Naive thymus-derived CD4-positive, alpha-beta T cell (primary cell): ENCODE measurements around the gene XIST. TPM values are rescaled to one million over a fixed set of nuclear protein-coding genes. Genes with fewer than 3 reads are reported as not detected.
"Not testable (repeated sequence)": the region's sequence is repeated elsewhere in the genome, so short reads cannot be mapped to it uniquely, and the experiment has no call there.

Source experiments
- ATAC-seq: fragments of 150-1000 bp; cut with Tn5 transposase; 2 replicates; pipeline ENCODE4 v1.10.0; 2021; ENCODE audit warnings: mild to moderate bottlenecking, moderate library complexity
- CTCF ChIA-PET: fragments of 350-600 bp; sonication (Branson Sonifier 250); formaldehyde crosslinking; loops from one replicate; lab custom pipeline; 2021; ENCODE audit warnings: antibody characterized with exemption; lab: Charles Lee
- POLR2A ChIA-PET: fragments of 350-600 bp; sonication (Branson Sonifier 250); formaldehyde crosslinking; loops from one replicate; lab custom pipeline; 2021; ENCODE audit warnings: antibody characterized with exemption, inconsistent platforms; lab: Charles Lee
- DNase-seq, 9 donors: peaks; one replicate each; pipeline versions ENCODE4 v3.0.0 to v3.0.0-alpha.2; 2020 to 2022; ENCODE audit warnings: mixed read lengths in 1 of 9
- H3K27ac ChIP-seq: one replicate; pipeline ENCODE4 v1.7.0; 2013; ENCODE audit warnings: mild to moderate bottlenecking, low read depth, low read length, moderate library complexity
- H3K27me3 ChIP-seq, 2 donors: one replicate each; pipeline ENCODE4 v1.7.0; 2013; ENCODE audit warnings: low read length in 2 of 2, mild to moderate bottlenecking in 2 of 2, moderate library complexity in 2 of 2; ENCODE audit not compliant: control insufficient read depth in 2 of 2, insufficient read depth in 2 of 2
- H3K36me3 ChIP-seq, 3 experiments: 1 replicate in 2 of 3; 2 replicates in 1 of 3; pipeline ENCODE4 v1.7.0; 2013; ENCODE audit warnings: low read length in 3 of 3, mild to moderate bottlenecking in 3 of 3, moderate library complexity in 1 of 3; ENCODE audit not compliant: insufficient read depth in 3 of 3, control insufficient read depth in 2 of 3
- H3K4me1 ChIP-seq, 2 donors: one replicate each; pipeline ENCODE4 v1.7.0; 2013; ENCODE audit warnings: low read length in 2 of 2, mild to moderate bottlenecking in 2 of 2, moderate library complexity in 1 of 2; ENCODE audit not compliant: control insufficient read depth in 2 of 2, insufficient read depth in 2 of 2
- H3K4me3 ChIP-seq: 2 replicates; pipeline ENCODE4 v1.7.0; 2013; ENCODE audit warnings: mild to moderate bottlenecking, low read length
- H3K9me3 ChIP-seq, 3 experiments: 1 replicate in 2 of 3; 2 replicates in 1 of 3; pipeline ENCODE4 v1.7.0; 2013; ENCODE audit warnings: low read length in 3 of 3; ENCODE audit not compliant: control insufficient read depth in 2 of 3
- H3K27ac Mint-ChIP-seq, 9 donors: one replicate each; pipeline ENCODE4 v1.8.0; 2020 to 2022; ENCODE audit warnings: mixed read lengths in 9 of 9, mild to moderate bottlenecking in 8 of 9, moderate library complexity in 5 of 9, inconsistent platforms in 2 of 9
- H3K27me3 Mint-ChIP-seq, 5 donors: one replicate each; pipeline ENCODE4 v1.8.0; 2021 to 2022; ENCODE audit warnings: mixed read lengths in 5 of 5, mild to moderate bottlenecking in 1 of 5
- H3K36me3 Mint-ChIP-seq, 5 donors: one replicate each; pipeline ENCODE4 v1.8.0; 2020 to 2022; ENCODE audit warnings: mixed read lengths in 5 of 5, mild to moderate bottlenecking in 3 of 5, inconsistent platforms in 1 of 5
- H3K4me1 Mint-ChIP-seq, 7 donors: one replicate each; pipeline ENCODE4 v1.8.0; 2020 to 2022; ENCODE audit warnings: mixed read lengths in 7 of 7, mild to moderate bottlenecking in 3 of 7, inconsistent platforms in 1 of 7
- H3K4me3 Mint-ChIP-seq, 10 donors: one replicate each; pipeline ENCODE4 v1.8.0; 2020 to 2022; ENCODE audit warnings: mild to moderate bottlenecking in 10 of 10, mixed read lengths in 10 of 10, moderate library complexity in 6 of 10, inconsistent platforms in 2 of 10
- H3K9me3 Mint-ChIP-seq, 11 donors: one replicate each; pipeline ENCODE4 v1.8.0; 2020 to 2022; ENCODE audit warnings: mixed read lengths in 11 of 11, mild to moderate bottlenecking in 4 of 11, inconsistent platforms in 1 of 11, moderate library complexity in 1 of 11
- intact Hi-C, 2 donors: fragments of 100-400 bp; cut with micrococcal nuclease; formaldehyde crosslinking; loops; one replicate each; pipeline ENCODE4 v1.15.1; 2023
- polyA plus RNA-seq, 2 donors: library from polyadenylated mRNA; unstranded; fragments of 300-500 nt; fragmentation: Illumina TruSeq; gene quantifications; one replicate each; pipeline ENCODE4 v1.2.3, GENCODE V29; 2021
- total RNA-seq, 6 experiments: library from RNA in 5 of 6; stranded (reverse) in 5 of 6; gene quantifications; 1 replicate in 5 of 6; 2 replicates in 1 of 6; pipeline ENCODE4 v1.2.3 and lab custom pipeline; 2021 to 2026

Gene XIST
- total and polyA plus RNA-seq, 7 experiments from 2014 or later: 0.03 to 12.3 (median 9.0) TPM; not detected in 4

DNA sequence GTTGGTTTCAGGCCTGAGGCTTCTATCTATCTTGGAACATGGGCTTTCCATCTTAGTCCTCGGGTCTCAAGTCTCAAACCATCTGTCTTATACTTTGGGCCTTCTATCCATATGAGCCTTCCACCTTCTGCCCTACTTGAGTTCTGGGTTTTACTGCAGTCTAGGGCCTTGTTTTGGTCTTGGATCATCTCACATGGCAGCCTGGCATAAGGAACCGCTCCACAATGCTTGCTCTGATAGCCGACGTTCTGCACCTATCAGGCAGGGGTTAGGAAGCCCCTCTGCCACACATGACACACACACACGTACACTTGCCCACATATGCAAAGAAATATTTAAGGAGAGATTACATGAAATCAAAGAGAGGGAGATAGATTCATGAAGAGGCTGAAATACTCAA is 25.5 kb downstream of the XIST start:
- CTCF ChIA-PET: no interaction called here
- POLR2A ChIA-PET: no interaction called here

GRCh38 chrX:73825569-73825968 is 26.9 kb downstream of the XIST start:
- Histone ChIP-seq H3K27me3 (peaks cover 0 to 2% of the 10 kb centered on the region in 2 donors), H3K4me1 (no peaks in the 10 kb centered on the region), H3K36me3 (peaks cover 0 to 5% (median 0%) of the 10 kb centered on the region in 3 experiments), H3K27ac (no peak overlapping the region), H3K4me3 (no peak overlapping the region), H3K9me3 (no peaks in the 10 kb centered on the region)
- Mint-ChIP-seq H3K27ac (no peak overlapping the region), H3K4me1 (peaks cover 0 to 21% (median 0%) of the 10 kb centered on the region in 7 donors), H3K36me3 (peaks cover 0 to 53% (median 0%) of the 10 kb centered on the region in 5 donors), H3K4me3 (no peak overlapping the region), H3K27me3 (peaks cover 0 to 3% (median 0%) of the 10 kb centered on the region in 5 donors), H3K9me3 (peaks cover 0 to 3% (median 0%) of the 10 kb centered on the region in 11 donors)
- intact Hi-C loops: no loop called here
- ChIA-PET POLR2A (no interaction called here), CTCF (no interaction called here)
- DNase-seq (no peak), ATAC-seq (no peak)

More for the DNA sequence above, 25.5 kb downstream of the XIST start:
- no peak for ATAC-seq
- H3K27ac ChIP-seq: no peak overlapping the region
- Mint-ChIP-seq H3K27me3 (peaks cover 0 to 5% (median 0%) of the 10 kb centered on the region in 5 donors), H3K27ac (no peak overlapping the region), H3K36me3 (peaks cover 0 to 46% (median 0%) of the 10 kb centered on the region in 5 donors), H3K4me3 (no peak overlapping the region), H3K9me3 (peaks cover 0 to 1% (median 0%) of the 10 kb centered on the region in 11 donors), H3K4me1 (peaks cover 0 to 27% (median 0%) of the 10 kb centered on the region in 7 donors)
- H3K27me3 ChIP-seq: peaks cover 0 to 2% of the 10 kb centered on the region in 2 donors
- no peaks in the 10 kb centered on the region for H3K4me1 ChIP-seq
- DNase-seq: no peak
- intact Hi-C loops: no loop called here
- H3K4me3 ChIP-seq: no peak overlapping the region
- H3K9me3 ChIP-seq: no peaks in the 10 kb centered on the region
- H3K36me3 ChIP-seq: peaks cover 0 to 5% (median 0%) of the 10 kb centered on the region in 3 experiments

DNA sequence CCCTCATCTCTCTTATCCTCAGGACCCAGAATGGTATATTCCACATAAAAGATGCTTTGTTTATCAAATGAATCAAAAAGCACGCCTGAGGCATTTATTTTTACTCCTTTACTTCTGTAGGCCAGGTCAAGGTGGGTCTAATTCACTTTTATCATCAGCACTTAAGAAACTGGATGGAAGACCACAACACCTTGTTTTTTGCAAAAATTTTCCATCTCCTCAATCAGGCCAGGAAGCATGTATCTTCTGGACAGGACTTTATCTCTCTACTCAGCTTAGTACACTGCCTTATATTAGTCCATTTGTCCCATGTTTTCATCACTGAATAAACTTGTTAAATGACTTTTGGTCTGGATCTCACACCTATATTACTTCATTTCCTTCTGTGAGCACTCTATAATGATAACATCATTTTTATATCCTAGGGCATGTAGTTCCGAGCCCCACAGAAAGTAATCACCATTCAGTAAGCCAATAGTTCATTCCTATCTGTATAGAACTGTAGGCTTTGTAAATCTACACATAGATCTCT is 29.0 kb downstream of the XIST start:
- Histone ChIP-seq H3K4me3 (no peak overlapping the region), H3K4me1 (no peaks in the 10 kb centered on the region), H3K27me3 (peaks cover 0 to 2% of the 10 kb centered on the region in 2 donors), H3K27ac (no peak overlapping the region), H3K9me3 (no peaks in the 10 kb centered on the region), H3K36me3 (peaks cover 0 to 5% (median 0%) of the 10 kb centered on the region in 3 experiments)
- Mint-ChIP-seq H3K27me3 (peaks cover 0 to 3% (median 0%) of the 10 kb centered on the region in 5 donors), H3K4me1 (peaks cover 0 to 11% (median 0%) of the 10 kb centered on the region in 7 donors), H3K4me3 (no peak overlapping the region), H3K27ac (no peak overlapping the region), H3K36me3 (peaks cover 0 to 49% (median 0%) of the 10 kb centered on the region in 5 donors), H3K9me3 (peaks cover 0 to 3% (median 0%) of the 10 kb centered on the region in 11 donors)
- intact Hi-C loops: no loop called here
- ATAC-seq (no peak), DNase-seq (no peak)
- ChIA-PET POLR2A (no interaction called here), CTCF (no interaction called here)

GRCh38 chrX:73822775-73823174 is 29.7 kb downstream of the XIST start:
- ATAC-seq (no peak), DNase-seq (no peak)
- intact Hi-C loops: no loop called here
- Histone ChIP-seq H3K27ac (no peak overlapping the region), H3K36me3 (peaks cover 0 to 5% (median 0%) of the 10 kb centered on the region in 3 experiments), H3K4me1 (no peaks in the 10 kb centered on the region), H3K27me3 (peaks cover 0 to 2% of the 10 kb centered on the region in 2 donors), H3K4me3 (no peak overlapping the region), H3K9me3 (no peaks in the 10 kb centered on the region)
- H3K27me3 Mint-ChIP-seq: peaks cover 0 to 4% (median 0%) of the 10 kb centered on the region in 5 donors
- CTCF ChIA-PET: no interaction called here
- H3K4me1 Mint-ChIP-seq: peaks cover 0 to 7% (median 0%) of the 10 kb centered on the region in 7 donors
- no peak overlapping the region for H3K4me3 Mint-ChIP-seq
- H3K36me3 Mint-ChIP-seq: peaks cover 0 to 45% (median 0%) of the 10 kb centered on the region in 5 donors
- peaks cover 0 to 3% (median 0%) of the 10 kb centered on the region in 11 donors for H3K9me3 Mint-ChIP-seq
- POLR2A ChIA-PET: no interaction called here
- H3K27ac Mint-ChIP-seq: no peak overlapping the region

DNA sequence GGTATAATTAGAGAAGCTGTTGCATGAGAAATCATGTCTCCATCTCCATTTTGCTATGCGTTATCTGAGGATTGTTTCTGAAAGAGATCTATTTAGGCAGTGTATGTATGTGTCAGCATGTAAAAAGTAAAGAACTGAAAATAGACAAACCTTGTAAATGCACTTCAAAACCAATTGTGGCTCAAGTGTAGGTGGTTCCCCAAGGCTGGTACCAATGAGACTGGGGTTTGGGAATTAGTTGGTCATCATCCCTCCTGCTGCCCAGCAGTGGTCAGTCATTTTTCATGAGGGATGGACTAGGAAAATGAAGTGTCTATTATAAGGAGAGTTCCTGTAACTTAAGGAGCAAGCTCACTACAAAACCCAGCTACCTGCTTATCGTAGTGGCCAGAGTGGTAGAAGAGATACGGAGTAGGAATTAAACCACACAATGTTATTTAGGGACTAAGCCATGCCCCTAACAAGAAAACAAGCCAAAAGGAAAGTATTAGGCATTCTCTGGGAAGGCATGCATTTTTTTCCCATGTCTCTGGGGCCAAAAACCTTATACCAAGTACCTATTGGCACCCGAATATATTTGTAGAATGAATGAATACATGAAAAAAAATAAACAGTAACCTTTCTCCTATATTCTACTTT is 30.5 kb downstream of the XIST start:
- Histone ChIP-seq H3K4me3 (no peak overlapping the region), H3K4me1 (no peaks in the 10 kb centered on the region), H3K36me3 (peaks cover 0 to 5% (median 0%) of the 10 kb centered on the region in 3 experiments), H3K27ac (no peak overlapping the region), H3K27me3 (peaks cover 0 to 2% of the 10 kb centered on the region in 2 donors), H3K9me3 (no peaks in the 10 kb centered on the region)
- Mint-ChIP-seq H3K4me1 (peaks cover 0 to 1% (median 0%) of the 10 kb centered on the region in 7 donors), H3K36me3 (peaks cover 0 to 39% (median 0%) of the 10 kb centered on the region in 5 donors), H3K27me3 (peaks cover 0 to 4% (median 0%) of the 10 kb centered on the region in 5 donors), H3K27ac (no peak overlapping the region), H3K4me3 (no peak overlapping the region), H3K9me3 (peaks cover 0 to 3% (median 0%) of the 10 kb centered on the region in 11 donors)
- ChIA-PET POLR2A (no interaction called here), CTCF (no interaction called here)
- intact Hi-C loops: no loop called here
- ATAC-seq: no peak
- DNase-seq: no peak

GRCh38 chrX:73819864-73820558 is 32.5 kb downstream of the XIST start:
- H3K27me3 ChIP-seq, POLR2A ChIA-PET, H3K9me3 ChIP-seq, DNase-seq, intact Hi-C loops, H3K27me3 Mint-ChIP-seq, H3K4me1 Mint-ChIP-seq, H3K4me3 Mint-ChIP-seq, H3K27ac ChIP-seq, H3K9me3 Mint-ChIP-seq, H3K27ac Mint-ChIP-seq, ATAC-seq, H3K4me1 ChIP-seq, CTCF ChIA-PET, H3K4me3 ChIP-seq, H3K36me3 ChIP-seq: not testable (repeated sequence)
- peaks cover 0 to 29% (median 0%) of the 10 kb centered on the region in 5 donors for H3K36me3 Mint-ChIP-seq
